IPS DF 6.9 (cell line): ENCODE results near the gene PYM1.

Experiments
- DNase-seq: peaks from one replicate; pipeline ENCODE4 v3.0.0-alpha.2; 2013; ENCODE audit warnings: low read depth, low spot score
- H3K27ac ChIP-seq: one replicate; pipeline ENCODE4 v1.5.1; 2013; ENCODE audit warnings: low read length, control low read depth
- H3K27me3 ChIP-seq: 2 replicates; pipeline ENCODE4 v1.6.1; 2013; ENCODE audit warnings: mild to moderate bottlenecking, low read length; ENCODE audit not compliant: control insufficient read depth, insufficient read depth
- H3K36me3 ChIP-seq: 2 replicates; pipeline ENCODE4 v1.6.1; 2013; ENCODE audit warnings: low read length; ENCODE audit not compliant: control insufficient read depth, insufficient read depth
- H3K4me1 ChIP-seq: 2 replicates; pipeline ENCODE4 v1.6.1; 2013; ENCODE audit warnings: low read length; ENCODE audit not compliant: control insufficient read depth, insufficient read depth
- H3K4me3 ChIP-seq: 2 replicates; pipeline ENCODE4 v1.5.1; 2013; ENCODE audit warnings: mild to moderate bottlenecking, low read length
- H3K9me3 ChIP-seq: 2 replicates; pipeline ENCODE4 v1.6.1; 2013; ENCODE audit warnings: low read length, inconsistent platforms; ENCODE audit not compliant: control insufficient read depth, insufficient read depth
- WGBS: extraction: QIAGEN DNeasy Blood & Tissue Kit; methylation state at CpG from one replicate; pipeline ENCODE4 v1.1.7; 2013; ENCODE audit warnings: mixed read lengths, missing lambda C conversion rate; ENCODE audit not compliant: insufficient read length, insufficient coverage; 5-methylcytosine and 5-hydroxymethylcytosine counted together

PYM1 gene

GRCh38 chr12:55938826-55939501 is 11.3 kb upstream of the PYM1 start:
- Histone ChIP-seq H3K36me3 (no peaks in the 10 kb centered on the region), H3K27me3 (no peaks in the 10 kb centered on the region), H3K4me1 (peaks cover 5% of the 10 kb centered on the region; the same call in 1 of the 2 replicates), H3K9me3 (no peaks in the 10 kb centered on the region), H3K4me3 (no peak overlapping the region), H3K27ac (no peak overlapping the region)
- DNase-seq: no peak
- no CpG with 5 or more reads among the region's 8 CpGs for WGBS

GRCh38 chr12:55937981-55938380 is 10.3 kb upstream of the PYM1 start:
- Histone ChIP-seq H3K27me3 (no peaks in the 10 kb centered on the region), H3K36me3 (no peaks in the 10 kb centered on the region), H3K9me3 (no peaks in the 10 kb centered on the region), H3K4me1 (peaks cover 5% of the 10 kb centered on the region; the same call in 1 of the 2 replicates), H3K4me3 (no peak overlapping the region), H3K27ac (no peak overlapping the region)
- no CpG with 5 or more reads among the region's 2 CpGs for WGBS
- no peak for DNase-seq

DNA sequence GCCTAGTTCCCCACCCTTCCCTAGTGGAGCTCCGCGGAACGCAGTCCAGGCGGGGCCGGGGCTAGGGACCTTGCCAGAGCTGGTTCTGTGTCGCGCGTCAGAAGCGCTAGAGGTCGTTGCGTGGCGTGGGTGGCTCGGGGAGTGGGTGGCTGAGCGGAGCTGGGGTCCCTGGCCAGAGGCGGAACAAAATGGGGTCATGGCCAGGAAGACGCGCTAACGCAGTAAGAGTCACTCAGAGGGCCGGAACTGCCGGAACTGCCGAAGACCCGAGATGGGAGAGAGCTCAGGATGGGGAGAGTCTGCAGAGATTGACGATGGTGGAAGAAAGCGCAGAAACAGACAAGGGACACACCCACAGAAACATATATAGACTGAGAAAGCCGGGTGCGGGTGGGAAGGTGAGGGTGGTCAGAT is 8.1 kb upstream of the PYM1 start:
- no peak overlapping the region for H3K27ac ChIP-seq
- no peak overlapping the region for H3K4me3 ChIP-seq
- no CpG with 5 or more reads among the region's 26 CpGs for WGBS
- H3K9me3 ChIP-seq: no peaks in the 10 kb centered on the region
- H3K27me3 ChIP-seq: no peaks in the 10 kb centered on the region
- no peak for DNase-seq
- no peaks in the 10 kb centered on the region for H3K36me3 ChIP-seq
- H3K4me1 ChIP-seq: peaks cover 11% of the 10 kb centered on the region

DNA sequence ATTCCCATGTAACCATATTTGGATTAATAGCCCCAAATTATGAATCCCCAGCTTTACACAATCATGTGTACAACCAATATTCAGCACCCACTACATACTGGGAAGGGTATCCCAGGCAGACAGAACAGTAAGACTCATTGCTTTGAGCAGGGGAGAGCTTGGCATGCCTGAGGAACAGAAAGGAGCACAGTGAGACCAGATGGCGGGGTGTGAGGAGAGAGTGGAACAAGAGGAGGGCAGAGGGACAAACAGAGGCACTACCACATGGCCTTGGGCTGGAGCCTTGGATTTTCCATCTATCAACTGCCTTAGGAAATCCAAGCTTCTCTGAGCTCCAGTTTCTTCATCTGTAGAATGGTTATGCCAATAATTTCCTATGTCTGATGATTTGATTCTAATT is 7.1 kb upstream of the PYM1 start:
- Histone ChIP-seq H3K9me3 (no peaks in the 10 kb centered on the region), H3K36me3 (no peaks in the 10 kb centered on the region), H3K4me3 (no peak overlapping the region), H3K27me3 (no peaks in the 10 kb centered on the region), H3K27ac (no peak overlapping the region), H3K4me1 (peaks cover 6% of the 10 kb centered on the region)
- no peak for DNase-seq
- no CpG with 5 or more reads among the region's 1 CpG for WGBS

DNA sequence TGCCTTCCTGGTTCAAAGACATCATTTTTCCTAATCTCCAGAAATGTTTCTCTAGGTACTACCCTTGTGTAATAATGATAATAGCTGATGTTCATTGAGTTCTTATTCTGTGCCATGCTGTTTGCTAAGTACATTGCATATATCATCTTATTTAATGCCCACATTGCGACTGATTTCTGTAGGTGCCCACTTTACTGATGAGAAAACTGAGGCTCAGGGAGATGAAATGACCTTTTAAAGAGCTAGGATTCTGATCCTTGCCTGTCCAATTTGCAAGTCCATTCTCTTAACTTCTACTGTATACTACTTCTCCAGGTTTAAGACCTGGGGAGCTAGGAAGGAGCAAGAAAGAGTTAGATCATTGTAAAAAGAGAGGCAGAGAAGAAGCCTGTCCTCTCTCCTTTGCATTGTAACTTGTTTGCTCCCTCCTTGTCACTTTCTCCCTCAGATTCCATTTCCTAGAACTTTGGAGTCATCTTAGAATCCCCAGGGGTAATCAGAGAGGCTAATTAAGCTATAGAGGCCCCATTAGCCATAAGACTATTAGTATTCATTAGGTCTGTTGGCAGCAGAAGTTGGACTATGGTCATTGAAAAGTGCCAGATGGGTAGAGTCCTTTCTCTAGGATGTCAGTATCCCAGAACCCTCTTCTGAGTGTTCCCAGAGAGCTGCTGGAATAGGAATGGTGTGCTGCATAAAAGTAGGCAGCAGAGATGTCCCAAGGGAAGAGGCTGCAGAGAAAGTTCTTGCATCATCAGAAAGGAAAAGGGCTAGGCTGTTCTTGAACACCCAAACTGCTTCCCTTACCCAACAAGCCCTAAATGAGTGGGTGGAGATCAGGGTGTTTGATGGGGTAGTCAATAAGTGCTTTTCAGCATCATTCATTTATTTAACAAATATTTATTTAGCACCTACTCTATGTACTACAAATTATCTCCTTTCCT is 6.4 kb upstream of the PYM1 start:
- Histone ChIP-seq H3K9me3 (no peaks in the 10 kb centered on the region), H3K36me3 (no peaks in the 10 kb centered on the region), H3K27ac (no peak overlapping the region), H3K4me3 (no peak overlapping the region), H3K4me1 (peaks cover 5% of the 10 kb centered on the region), H3K27me3 (no peaks in the 10 kb centered on the region)
- no CpG with 5 or more reads among the region's 1 CpG for WGBS
- no peak for DNase-seq

DNA sequence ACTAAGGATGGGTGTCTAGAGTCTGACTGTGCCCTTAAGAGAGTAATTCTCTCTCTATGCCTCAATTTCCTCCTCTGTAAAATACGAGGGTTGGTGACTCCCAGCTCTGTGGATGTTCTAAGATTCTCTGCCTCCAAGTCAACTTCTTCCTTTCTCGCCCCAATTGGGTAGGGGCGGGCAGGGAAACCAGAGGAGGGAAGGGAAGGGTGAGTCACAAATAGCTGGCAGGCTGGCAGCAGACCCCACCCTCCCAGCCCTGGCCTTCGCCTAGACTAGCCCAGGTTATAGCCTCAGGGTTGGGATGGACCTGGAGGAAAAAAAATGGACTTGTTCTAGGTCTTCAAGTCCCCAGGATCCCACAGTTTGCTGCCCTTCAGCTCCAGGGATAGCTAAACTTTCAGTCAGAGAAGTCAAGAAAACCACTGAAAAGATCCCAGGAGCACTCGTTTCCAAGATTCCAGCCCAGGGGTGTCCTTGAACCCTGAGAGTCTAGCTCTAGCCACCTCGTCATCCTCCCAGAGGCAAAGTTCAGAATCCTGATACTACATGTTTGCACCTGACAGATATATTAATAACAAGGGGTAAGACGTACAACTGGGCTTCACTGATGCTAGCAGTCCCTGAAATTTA is 5.6 kb upstream of the PYM1 start:
- no peak for DNase-seq
- Histone ChIP-seq H3K36me3 (no peaks in the 10 kb centered on the region), H3K4me3 (no peak overlapping the region)

DNA sequence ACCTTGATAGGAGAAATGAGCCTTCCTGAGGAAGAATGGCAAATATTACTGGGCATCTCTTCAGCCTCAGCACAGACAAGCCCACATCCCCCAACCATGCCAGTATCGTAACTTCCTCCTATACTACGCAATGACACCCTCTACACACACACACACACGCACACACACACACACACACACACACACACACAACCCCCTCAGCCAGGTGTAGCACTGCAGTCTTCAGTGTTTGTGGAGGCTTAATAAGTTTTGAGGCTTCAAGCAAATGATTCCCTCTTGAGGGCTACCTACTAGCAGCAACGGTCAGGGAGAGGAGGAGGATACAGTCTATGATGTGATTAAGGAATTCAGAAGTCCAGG is 4.8 kb upstream of the PYM1 start:
- DNase-seq: no peak
- Histone ChIP-seq H3K27ac (no peak overlapping the region), H3K9me3 (no peaks in the 10 kb centered on the region), H3K4me3 (peak overlapping the region; percentile 66; the same call in 1 of the 2 replicates), H3K36me3 (no peaks in the 10 kb centered on the region), H3K4me1 (peaks cover 5% of the 10 kb centered on the region), H3K27me3 (no peaks in the 10 kb centered on the region)
- WGBS: no CpG with 5 or more reads among the region's 4 CpGs

More for the DNA sequence above, 5.6 kb upstream of the PYM1 start:
- Histone ChIP-seq H3K27me3 (no peaks in the 10 kb centered on the region), H3K27ac (no peak overlapping the region), H3K9me3 (no peaks in the 10 kb centered on the region), H3K4me1 (peaks cover 5% of the 10 kb centered on the region)
- WGBS: no CpG with 5 or more reads among the region's 7 CpGs

DNA sequence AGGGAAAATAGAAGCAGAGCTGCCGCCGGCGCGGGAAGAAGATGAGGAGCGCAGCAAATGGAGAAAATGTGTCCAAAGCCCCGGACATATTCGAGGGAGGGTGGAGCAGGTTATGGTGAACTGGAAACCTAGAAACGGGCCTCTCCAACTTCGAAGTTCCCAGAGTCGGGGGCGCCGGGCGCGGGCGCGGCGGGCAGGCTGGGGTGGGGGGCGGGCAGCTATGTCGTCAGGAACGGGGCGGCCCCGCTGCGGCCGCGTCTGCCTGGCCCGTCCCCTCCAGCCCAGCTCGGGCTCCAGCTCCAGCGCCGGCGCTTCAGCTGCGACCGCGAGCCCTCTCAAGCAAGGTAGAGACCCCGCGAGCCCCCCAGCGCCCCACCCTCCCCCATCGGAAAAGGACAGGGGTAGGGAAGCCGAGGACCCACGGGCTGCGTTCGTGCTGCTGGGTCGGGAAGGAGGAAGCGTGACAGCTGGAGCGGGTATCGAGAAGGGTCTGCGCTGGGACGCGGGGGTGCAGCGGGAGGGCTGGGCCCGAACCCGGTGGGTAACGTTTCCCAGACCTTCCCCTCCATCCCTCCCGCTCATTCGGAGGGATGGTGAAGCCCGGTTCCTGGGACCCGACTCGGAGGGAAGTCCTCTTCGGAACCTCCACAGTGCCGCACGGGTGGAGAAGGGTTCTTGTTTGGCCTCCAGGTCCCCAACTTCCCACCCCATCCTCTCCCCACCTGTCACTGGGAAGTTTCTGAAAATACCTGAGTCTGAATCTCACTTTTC is 4.3 kb upstream of the PYM1 start:
- no CpG with 5 or more reads among the region's 60 CpGs for WGBS
- H3K4me3 ChIP-seq: peak overlapping the region; percentile 66; the same call in 1 of the 2 replicates
- H3K4me1 ChIP-seq: peaks cover 5% of the 10 kb centered on the region

DNA sequence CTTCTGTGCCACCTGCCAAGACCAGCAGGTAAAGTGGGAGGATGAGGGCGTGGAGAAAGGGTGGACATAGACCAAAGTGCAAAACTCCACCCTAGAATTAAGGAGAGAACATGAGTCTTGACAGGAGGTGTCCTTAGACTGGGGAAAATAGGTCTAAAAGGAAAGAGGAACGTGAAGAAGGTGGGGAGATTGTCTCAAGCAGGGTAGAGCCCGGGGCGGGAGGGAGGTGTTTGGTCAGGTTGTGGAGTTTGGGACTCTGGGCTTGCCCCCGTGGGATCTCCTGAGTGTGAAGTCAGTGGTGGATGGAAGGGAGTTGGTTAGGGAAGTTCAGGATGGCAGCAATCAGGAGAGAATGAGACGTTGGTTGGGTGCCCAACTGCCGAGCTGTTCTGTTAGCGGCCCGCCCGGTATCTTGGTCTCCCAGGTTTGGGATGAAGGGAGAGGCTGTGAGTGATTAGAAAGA is 3.7 kb upstream of the PYM1 start:
- no peaks in the 10 kb centered on the region for H3K27me3 ChIP-seq
- no peaks in the 10 kb centered on the region for H3K9me3 ChIP-seq
- H3K4me1 ChIP-seq: peaks cover 5% of the 10 kb centered on the region
- no peak for DNase-seq
- no CpG with 5 or more reads among the region's 10 CpGs for WGBS
- H3K4me3 ChIP-seq: peak overlapping the region; percentile 66; the same call in 1 of the 2 replicates
- no peaks in the 10 kb centered on the region for H3K36me3 ChIP-seq
- no peak overlapping the region for H3K27ac ChIP-seq

More for the DNA sequence above, 4.3 kb upstream of the PYM1 start:
- no peaks in the 10 kb centered on the region for H3K27me3 ChIP-seq
- H3K27ac ChIP-seq: no peak overlapping the region
- H3K36me3 ChIP-seq: no peaks in the 10 kb centered on the region
- no peak for DNase-seq
- H3K9me3 ChIP-seq: no peaks in the 10 kb centered on the region
